ENCODE results near the gene KCND2.

GRCh38 chr7:120521761-120522737 is 249.1 kb downstream of the KCND2 start:
- TF ChIP-seq EZH2 (IDR thresholded peaks at IDR 0.05; ENCODE audit: borderline replicate concordance, low read depth, low read length, severe bottlenecking), result no peak
- TF ChIP-seq, protein P1, sequence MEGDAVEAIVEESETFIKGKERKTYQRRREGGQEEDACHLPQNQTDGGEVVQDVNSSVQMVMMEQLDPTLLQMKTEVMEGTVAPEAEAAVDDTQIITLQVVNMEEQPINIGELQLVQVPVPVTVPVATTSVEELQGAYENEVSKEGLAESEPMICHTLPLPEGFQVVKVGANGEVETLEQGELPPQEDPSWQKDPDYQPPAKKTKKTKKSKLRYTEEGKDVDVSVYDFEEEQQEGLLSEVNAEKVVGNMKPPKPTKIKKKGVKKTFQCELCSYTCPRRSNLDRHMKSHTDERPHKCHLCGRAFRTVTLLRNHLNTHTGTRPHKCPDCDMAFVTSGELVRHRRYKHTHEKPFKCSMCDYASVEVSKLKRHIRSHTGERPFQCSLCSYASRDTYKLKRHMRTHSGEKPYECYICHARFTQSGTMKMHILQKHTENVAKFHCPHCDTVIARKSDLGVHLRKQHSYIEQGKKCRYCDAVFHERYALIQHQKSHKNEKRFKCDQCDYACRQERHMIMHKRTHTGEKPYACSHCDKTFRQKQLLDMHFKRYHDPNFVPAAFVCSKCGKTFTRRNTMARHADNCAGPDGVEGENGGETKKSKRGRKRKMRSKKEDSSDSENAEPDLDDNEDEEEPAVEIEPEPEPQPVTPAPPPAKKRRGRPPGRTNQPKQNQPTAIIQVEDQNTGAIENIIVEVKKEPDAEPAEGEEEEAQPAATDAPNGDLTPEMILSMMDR (IDR thresholded peaks at IDR 0.05; ENCODE audit: borderline replicate concordance, extremely low read depth, low read length, poor library complexity, severe bottlenecking), result no peak

Data from DND-41 (cell line).